Bronchial epithelial cell (primary cell): ENCODE measurements around the gene SRPK2. TPM values are rescaled to one million over a fixed set of nuclear protein-coding genes. Genes with fewer than 3 reads are reported as not detected.
A peak's percentile ranks its signal among the peaks of the same experiment; 100 is the strongest.
"Not testable (repeated sequence)": the region's sequence is repeated elsewhere in the genome, so short reads cannot be mapped to it uniquely, and the experiment has no call there.

Source experiments
- DNase-seq: peaks from one replicate; pipeline ENCODE4 v3.0.0-alpha.2; 2010; ENCODE audit warnings: low read depth
- FAIRE-seq: peaks from 2 replicates; lab custom pipeline; 2011; peaks lifted over from hg19 to GRCh38; lab: Jason Lieb, UNC
- H3K27me3 ChIP-seq: 2 replicates; pipeline ENCODE4 v1.5.1; 2011; ENCODE audit warnings: low read length; ENCODE audit not compliant: control insufficient read depth, insufficient read depth
- H3K36me3 ChIP-seq: 2 replicates; pipeline ENCODE4 v1.5.1; 2011; ENCODE audit warnings: low read length; ENCODE audit not compliant: control insufficient read depth, insufficient read depth
- H3K4me3 ChIP-seq: 2 replicates; pipeline ENCODE4 v1.5.1; 2011; ENCODE audit warnings: mild to moderate bottlenecking, low read depth, low read length, control low read depth
- total RNA-seq: library from RNA; depleted of rRNA; stranded (reverse); fragments of >200 nt; gene quantifications from 2 replicates; pipeline ENCODE4 v1.2.1, GENCODE V29; 2014
- TF ChIP-seq, protein P1 (sequence below): IDR thresholded peaks from 2 replicates; pipeline ENCODE4 v1.5.1; 2011; ENCODE audit warnings: mild to moderate bottlenecking, moderate library complexity, low read length, control low read depth, inconsistent platforms; ENCODE audit not compliant: insufficient read depth, severe bottlenecking

SRPK2 gene
- total RNA-seq, 1 donor from 2014 or later, result 43.4 TPM

DNA sequence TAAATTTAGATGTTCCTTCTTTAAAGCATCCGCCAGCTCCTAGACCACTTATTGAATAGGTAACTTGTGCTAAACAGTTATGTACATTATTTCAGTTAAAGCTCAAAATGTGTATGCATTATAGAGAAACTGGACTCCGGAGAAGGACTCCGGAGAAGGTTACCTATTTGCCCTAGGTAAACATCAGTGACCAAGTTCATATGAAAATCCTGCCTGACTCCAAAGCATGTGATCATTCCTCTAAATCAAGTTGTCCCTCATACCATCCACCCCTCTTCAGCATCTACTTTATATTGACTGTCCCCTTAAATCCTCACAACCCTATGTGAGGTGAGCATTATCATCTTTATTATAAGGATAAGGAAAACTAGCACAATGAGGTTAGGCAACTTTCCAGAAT lies 147.5 kb downstream of the SRPK2 start:
- H3K4me3 ChIP-seq, result no peak overlapping the region
- no peaks in the 10 kb centered on the region for H3K27me3 ChIP-seq
- FAIRE-seq, result no peak
- DNase-seq, result no peak
- H3K36me3 ChIP-seq, result peaks cover 2% of the 10 kb centered on the region
- TF ChIP-seq, protein P1, sequence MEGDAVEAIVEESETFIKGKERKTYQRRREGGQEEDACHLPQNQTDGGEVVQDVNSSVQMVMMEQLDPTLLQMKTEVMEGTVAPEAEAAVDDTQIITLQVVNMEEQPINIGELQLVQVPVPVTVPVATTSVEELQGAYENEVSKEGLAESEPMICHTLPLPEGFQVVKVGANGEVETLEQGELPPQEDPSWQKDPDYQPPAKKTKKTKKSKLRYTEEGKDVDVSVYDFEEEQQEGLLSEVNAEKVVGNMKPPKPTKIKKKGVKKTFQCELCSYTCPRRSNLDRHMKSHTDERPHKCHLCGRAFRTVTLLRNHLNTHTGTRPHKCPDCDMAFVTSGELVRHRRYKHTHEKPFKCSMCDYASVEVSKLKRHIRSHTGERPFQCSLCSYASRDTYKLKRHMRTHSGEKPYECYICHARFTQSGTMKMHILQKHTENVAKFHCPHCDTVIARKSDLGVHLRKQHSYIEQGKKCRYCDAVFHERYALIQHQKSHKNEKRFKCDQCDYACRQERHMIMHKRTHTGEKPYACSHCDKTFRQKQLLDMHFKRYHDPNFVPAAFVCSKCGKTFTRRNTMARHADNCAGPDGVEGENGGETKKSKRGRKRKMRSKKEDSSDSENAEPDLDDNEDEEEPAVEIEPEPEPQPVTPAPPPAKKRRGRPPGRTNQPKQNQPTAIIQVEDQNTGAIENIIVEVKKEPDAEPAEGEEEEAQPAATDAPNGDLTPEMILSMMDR, result no peak

DNA sequence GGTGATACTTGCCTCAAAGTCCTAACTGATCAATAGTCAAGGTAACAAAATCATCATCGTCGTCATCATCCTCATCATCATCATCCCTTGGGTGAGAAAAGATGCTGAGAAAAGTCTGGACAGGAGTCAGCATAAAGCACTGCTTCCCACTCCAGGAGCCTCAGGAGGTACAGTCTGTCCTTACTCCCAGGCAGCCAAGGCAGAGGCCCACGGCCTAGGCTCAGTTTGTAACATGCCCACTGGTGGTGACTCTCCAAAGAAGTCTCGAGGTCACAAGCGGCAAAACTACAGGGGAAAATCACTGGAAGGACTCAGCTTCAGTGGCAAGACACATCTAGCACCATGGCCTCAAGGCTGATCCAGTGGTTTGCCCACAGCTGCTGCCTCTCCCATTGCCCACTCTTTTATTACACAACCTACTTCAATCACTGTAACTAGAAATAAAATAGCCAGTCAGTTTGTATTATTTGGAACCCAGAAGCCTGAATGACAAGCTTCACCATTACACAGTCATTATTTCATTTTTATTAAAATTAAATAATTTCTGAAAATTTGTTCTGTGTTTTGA lies 150.4 kb downstream of the SRPK2 start:
- H3K36me3 ChIP-seq, result peaks cover 2% of the 10 kb centered on the region
- TF ChIP-seq, protein P1, result no peak
- DNase-seq, result no peak
- FAIRE-seq, result no peak
- no peak overlapping the region for H3K4me3 ChIP-seq
- H3K27me3 ChIP-seq, result no peaks in the 10 kb centered on the region

DNA sequence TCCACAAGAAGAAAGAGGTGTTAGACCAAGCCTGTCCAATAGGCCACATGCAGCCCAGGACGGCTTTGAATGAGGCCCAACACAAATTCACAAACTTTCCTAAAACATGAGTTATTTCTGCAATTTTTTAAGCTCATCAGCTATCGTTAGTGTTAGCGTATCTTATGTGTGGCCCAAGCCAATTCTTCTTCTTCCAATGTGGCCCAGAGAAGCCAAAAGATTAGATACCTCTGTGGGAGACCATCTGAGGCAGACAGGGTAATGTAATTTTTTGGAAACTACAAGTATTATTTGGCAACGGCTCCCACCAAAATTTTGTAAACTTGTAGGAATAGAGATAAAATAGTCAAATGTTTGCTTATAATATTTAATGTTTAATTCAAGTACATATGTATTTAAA lies 153.8 kb downstream of the SRPK2 start:
- no peaks in the 10 kb centered on the region for H3K27me3 ChIP-seq
- no peak overlapping the region for H3K4me3 ChIP-seq
- TF ChIP-seq, protein P1, result no peak
- DNase-seq (no peak), FAIRE-seq (no peak)
- H3K36me3 ChIP-seq, result peaks cover 2% of the 10 kb centered on the region

DNA sequence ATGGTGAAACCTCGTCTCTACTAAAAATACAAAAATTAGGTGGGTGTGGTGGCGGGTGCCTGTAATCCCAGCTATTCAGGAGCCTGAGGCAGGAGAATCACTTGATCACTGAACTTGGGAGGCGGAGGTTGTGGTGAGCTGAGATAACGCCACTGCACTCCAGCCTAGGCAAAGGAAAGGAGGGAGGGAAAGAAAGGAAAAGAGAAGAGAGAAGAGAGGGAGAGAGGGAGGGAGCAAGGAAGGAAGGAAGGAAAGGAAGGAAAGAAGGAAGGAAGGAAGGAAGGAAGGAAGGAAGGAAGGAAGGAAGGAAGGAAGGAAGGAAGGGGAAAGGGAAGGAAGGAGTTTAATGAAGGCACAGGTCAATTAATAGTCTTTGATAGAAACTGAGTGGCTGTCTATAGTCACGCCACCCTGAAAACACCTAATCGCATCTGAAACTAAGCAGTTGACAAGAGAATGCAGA lies 155.9 kb downstream of the SRPK2 start:
- not testable (repeated sequence) for H3K27me3 ChIP-seq, FAIRE-seq, DNase-seq, H3K36me3 ChIP-seq, H3K4me3 ChIP-seq

DNA sequence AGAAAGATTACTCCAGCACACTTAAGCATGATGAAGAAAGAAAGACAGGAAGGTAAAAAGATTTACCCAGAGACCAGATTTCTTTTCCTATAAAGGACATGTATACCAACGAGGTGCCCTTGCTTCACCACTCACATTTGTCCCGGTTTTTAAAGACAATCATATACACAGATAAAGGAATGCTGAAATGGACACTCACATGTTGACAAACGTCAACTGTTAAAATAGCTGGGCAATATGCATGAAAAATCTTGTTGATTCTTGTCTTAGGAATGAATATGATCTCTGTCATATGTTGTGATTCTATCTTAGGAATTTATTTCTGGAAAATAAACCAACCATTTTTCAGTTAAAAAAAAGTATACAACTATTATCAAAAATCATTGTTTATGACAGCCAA lies 158.2 kb downstream of the SRPK2 start:
- FAIRE-seq, result no peak

DNA sequence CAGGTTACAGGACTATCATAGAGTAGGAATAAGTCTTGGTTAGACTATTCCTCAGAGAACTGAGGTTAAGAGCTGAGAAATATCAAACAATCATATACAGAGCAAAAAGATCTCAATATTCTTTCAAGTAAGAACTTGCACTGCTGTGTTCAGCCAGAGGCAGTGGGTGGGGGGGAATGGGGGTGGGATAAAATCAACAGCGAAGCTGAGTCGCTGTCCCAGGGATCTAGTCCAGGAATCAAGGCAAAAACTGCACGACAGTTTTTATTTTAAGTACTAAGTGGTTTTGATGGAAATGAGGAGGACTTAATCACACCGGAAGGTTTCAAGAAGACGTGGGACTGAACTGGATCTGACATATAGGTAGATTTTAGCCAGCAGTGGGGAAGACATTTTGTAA lies 159.1 kb downstream of the SRPK2 start:
- TF ChIP-seq, protein P1, result no peak
- Histone ChIP-seq H3K4me3 (no peak overlapping the region), H3K27me3 (no peaks in the 10 kb centered on the region), H3K36me3 (no peaks in the 10 kb centered on the region)
- DNase-seq (peak; percentile 73), FAIRE-seq (no peak)

More for the DNA sequence above, 158.2 kb downstream of the SRPK2 start:
- peak; percentile 94 for DNase-seq
- TF ChIP-seq, protein P1, result no peak
- H3K27me3 ChIP-seq, result no peaks in the 10 kb centered on the region
- no peaks in the 10 kb centered on the region for H3K36me3 ChIP-seq
- no peak overlapping the region for H3K4me3 ChIP-seq
